WTC11 (cell line): ENCODE measurements around the gene ATPAF2. TPM values are rescaled to one million over a fixed set of nuclear protein-coding genes. Genes with fewer than 3 reads are reported as not detected.

ENCODE experiments used
- ATAC-seq: fragments of 200-7000 bp; cut with Tn5 transposase; 2 replicates; pipeline ENCODE4 v1.10.0; 2021; ENCODE audit warnings: mild to moderate bottlenecking, moderate library complexity
- CTCF ChIA-PET: fragments of 300-600 bp; sonication (Branson Sonifier 250); formaldehyde crosslinking; loops from one replicate; lab custom pipeline; 2021; ENCODE audit warnings: antibody characterized with exemption; lab: Charles Lee
- POLR2A ChIA-PET: fragments of 350-600 bp; sonication (Branson Sonifier 250); formaldehyde crosslinking; loops from one replicate; lab custom pipeline; 2021; ENCODE audit warnings: antibody characterized with exemption; lab: Charles Lee
- DNase-seq: peaks from one replicate; pipeline ENCODE4 v3.0.0; 2021; ENCODE audit warnings: low spot score
- H3K27ac Mint-ChIP-seq: 2 replicates; pipeline ENCODE4 v1.8.0; 2021; ENCODE audit warnings: mixed read lengths
- H3K27me3 Mint-ChIP-seq: 2 replicates; pipeline ENCODE4 v1.8.0; 2021; ENCODE audit warnings: low read depth, mild to moderate bottlenecking, moderate library complexity, mixed read lengths
- H3K36me3 Mint-ChIP-seq: 2 replicates; pipeline ENCODE4 v1.8.0; 2021; ENCODE audit warnings: mixed read lengths
- H3K4me1 Mint-ChIP-seq: 2 replicates; pipeline ENCODE4 v1.8.0; 2022; ENCODE audit warnings: mixed read lengths
- H3K4me3 Mint-ChIP-seq: 2 replicates; pipeline ENCODE4 v1.8.0; 2021; ENCODE audit warnings: mild to moderate bottlenecking, moderate library complexity, mixed read lengths
- H3K9me3 Mint-ChIP-seq: 2 replicates; pipeline ENCODE4 v1.8.0; 2021; ENCODE audit warnings: mixed read lengths
- ATF2 ChIP-seq: sonication (generic); formaldehyde crosslinking; IDR thresholded peaks from 2 replicates; pipeline ENCODE4 v1.8.1; 2022; ENCODE audit warnings: low read depth, missing genetic modification reagents, borderline replicate concordance
- CBFB ChIP-seq: sonication (generic); formaldehyde crosslinking; IDR thresholded peaks from 2 replicates; pipeline ENCODE4 v1.8.1; 2022; ENCODE audit warnings: mild to moderate bottlenecking, low read depth, missing genetic modification reagents
- CDX4 ChIP-seq: fragments of 250-450 bp; sonication (Bioruptor Pico); IDR thresholded peaks from 2 replicates; pipeline ENCODE4 v1.9.0; 2021; ENCODE audit warnings: moderate library complexity, mild to moderate bottlenecking, inconsistent platforms, borderline replicate concordance
- CREB1 ChIP-seq: sonication (generic); formaldehyde crosslinking; IDR thresholded peaks from 2 replicates; pipeline ENCODE4 v1.8.0; 2023; ENCODE audit warnings: mild to moderate bottlenecking, missing genetic modification reagents
- CTCF ChIP-seq: fragments of 200-600 bp; IDR thresholded peaks from 2 replicates; pipeline ENCODE4 v1.8.0; 2022; ENCODE audit warnings: antibody characterized with exemption
- E2F1 ChIP-seq: sonication (generic); formaldehyde crosslinking; IDR thresholded peaks from 2 replicates; pipeline ENCODE4 v1.8.0; 2022; ENCODE audit warnings: mild to moderate bottlenecking, missing genetic modification reagents
- ESRRA ChIP-seq: sonication (generic); formaldehyde crosslinking; IDR thresholded peaks from 2 replicates; pipeline ENCODE4 v1.8.1; 2022; ENCODE audit warnings: mild to moderate bottlenecking, missing genetic modification reagents, borderline replicate concordance
- FOXJ3 ChIP-seq: sonication (generic); formaldehyde crosslinking; IDR thresholded peaks from 2 replicates; pipeline ENCODE4 v1.9.0; 2021; ENCODE audit warnings: missing genetic modification reagents, mild to moderate bottlenecking, borderline replicate concordance
- FOXP1 ChIP-seq: sonication (generic); formaldehyde crosslinking; IDR thresholded peaks from 2 replicates; pipeline ENCODE4 v1.8.0; 2022; ENCODE audit warnings: missing genetic modification reagents, mild to moderate bottlenecking, moderate library complexity, borderline replicate concordance
- HMGXB4 ChIP-seq: sonication (generic); formaldehyde crosslinking; IDR thresholded peaks from 2 replicates; pipeline ENCODE4 v1.8.1; 2023; ENCODE audit warnings: mild to moderate bottlenecking, moderate library complexity, missing genetic modification reagents
- IRF2 ChIP-seq: sonication (generic); formaldehyde crosslinking; IDR thresholded peaks from 2 replicates; pipeline ENCODE4 v1.8.0; 2022; ENCODE audit warnings: low read depth, missing genetic modification reagents, borderline replicate concordance
- JUN ChIP-seq: sonication (generic); formaldehyde crosslinking; IDR thresholded peaks from 2 replicates; pipeline ENCODE4 v1.8.0; 2023; ENCODE audit warnings: mild to moderate bottlenecking, missing genetic modification reagents
- MXD4 ChIP-seq: fragments of 250-450 bp; sonication (Bioruptor Pico); IDR thresholded peaks from 2 replicates; pipeline ENCODE4 v1.8.0; 2021; ENCODE audit warnings: mild to moderate bottlenecking, moderate library complexity, borderline replicate concordance
- NFATC4 ChIP-seq: fragments of 250-450 bp; sonication (Bioruptor Pico); IDR thresholded peaks from 2 replicates; pipeline ENCODE4 v1.9.0; 2021; ENCODE audit warnings: mild to moderate bottlenecking
- ZNF263 ChIP-seq: sonication (generic); formaldehyde crosslinking; IDR thresholded peaks from 2 replicates; pipeline ENCODE4 v1.8.1; 2022; ENCODE audit warnings: low read depth, mild to moderate bottlenecking, moderate library complexity, missing genetic modification reagents
- ZNF281 ChIP-seq: sonication (generic); formaldehyde crosslinking; IDR thresholded peaks from 2 replicates; pipeline ENCODE4 v1.8.0; 2023; ENCODE audit warnings: mild to moderate bottlenecking, missing genetic modification reagents
- ZNF416 ChIP-seq: fragments of 250-450 bp; sonication (Bioruptor Pico); IDR thresholded peaks from 2 replicates; pipeline ENCODE4 v1.9.0; 2021; ENCODE audit warnings: mild to moderate bottlenecking, inconsistent platforms
- total RNA-seq: library from RNA; stranded (reverse); gene quantifications from 3 replicates; pipeline ENCODE4 v1.2.3, GENCODE V29; 2021

Gene ATPAF2
- total RNA-seq, 1 experiment from 2014 or later = 33.5 TPM

- no peak for TF ChIP-seq CDX4 (CRISPR knock-in tag)
- no peak for TF ChIP-seq CBFB
- no peak for TF ChIP-seq ATF2 (CRISPR knock-in tag)
- no peak for TF ChIP-seq ZNF281 (CRISPR knock-in tag)
- TF ChIP-seq ESRRA (CRISPR knock-in tag) = no peak
- TF ChIP-seq NFATC4 (CRISPR knock-in tag) = no peak
These were observed 50.5 kb downstream of the ATPAF2 start (continued) for GRCh38 chr17:17988427-17988945.

- no peak overlapping the region for H3K27ac Mint-ChIP-seq
- DNase-seq (no peak), ATAC-seq (no peak)
- no peaks in the 10 kb centered on the region for H3K36me3 Mint-ChIP-seq
- ChIA-PET POLR2A (no interaction called here), CTCF (interaction anchor here (1.2 to 2.1 kb wide), 3 partner anchors 19 to 128 kb away, joined by 3 to 9 read pairs (median 3); no protein-coding TSS in a partner anchor)
- TF ChIP-seq IRF2 (CRISPR knock-in tag) (no peak), E2F1 (CRISPR knock-in tag) (no peak), FOXJ3 (CRISPR knock-in tag) (no peak), CREB1 (CRISPR knock-in tag) (no peak), MXD4 (CRISPR knock-in tag) (no peak), HMGXB4 (CRISPR knock-in tag) (no peak), CTCF (no peak), FOXP1 (no peak), JUN (CRISPR knock-in tag) (no peak), ZNF263 (CRISPR knock-in tag) (no peak), ZNF416 (CRISPR knock-in tag) (no peak)
- no peak overlapping the region for H3K4me3 Mint-ChIP-seq
- no peaks in the 10 kb centered on the region for H3K9me3 Mint-ChIP-seq
- no peaks in the 10 kb centered on the region for H3K4me1 Mint-ChIP-seq
- H3K27me3 Mint-ChIP-seq = no peaks in the 10 kb centered on the region
These were observed 51.1 kb downstream of the ATPAF2 start for GRCh38 chr17:17987901-17988300.
